ENCODE measurements around the gene CHRNB1.

CHRNB1 gene

GRCh38 chr17:7423679-7424078 lies 21.2 kb upstream of the CHRNB1 start:
- no peak overlapping the region for H3K27ac Mint-ChIP-seq
- H3K27me3 Mint-ChIP-seq: peaks cover 8% of the 10 kb centered on the region
- H3K4me1 Mint-ChIP-seq (ENCODE audit: low read depth): no peaks in the 10 kb centered on the region
- H3K9me3 Mint-ChIP-seq: no peaks in the 10 kb centered on the region
- H3K4me3 Mint-ChIP-seq: no peak overlapping the region
- intact Hi-C loops (cut with micrococcal nuclease): no loop called here
- H3K36me3 Mint-ChIP-seq (ENCODE audit: low read depth): no peaks in the 10 kb centered on the region

DNA sequence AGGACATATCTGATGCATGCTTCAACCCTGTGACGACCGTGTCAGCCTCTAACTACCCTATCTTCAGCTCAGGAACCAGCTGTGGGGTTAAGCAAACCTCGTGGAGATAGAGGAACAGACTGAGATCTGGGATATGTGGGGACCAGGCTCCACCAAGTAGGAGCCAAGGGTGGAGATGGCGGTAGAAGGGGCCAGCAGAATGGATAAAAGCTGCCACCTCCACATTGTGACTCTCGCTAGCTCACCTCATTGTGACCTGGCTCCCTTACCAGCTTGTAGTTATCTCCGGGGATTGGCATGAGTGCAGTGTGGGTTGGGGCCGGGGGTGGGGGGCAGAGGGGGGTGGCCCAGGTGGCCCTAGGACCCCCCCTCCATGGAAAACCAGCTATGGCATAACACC lies 19.5 kb upstream of the CHRNB1 start, which contains the start of gene SPEM2:
Gene SPEM2, plus strand, starts transcription at position 301 of the 400 bp plus-strand sequence. Its CDS starts 73 bp downstream, at position 374.
- intact Hi-C loops (cut with micrococcal nuclease): no loop called here
- Mint-ChIP-seq H3K4me3 (no peak within 1 kb of the TSS), H3K27me3 (peaks cover 6% of the 10 kb centered on the region), H3K36me3 (ENCODE audit: low read depth) (no peaks in the 10 kb centered on the region), H3K27ac (no peak within 1 kb of the TSS), H3K4me1 (ENCODE audit: low read depth) (no peaks in the 10 kb centered on the region), H3K9me3 (no peaks in the 10 kb centered on the region)

DNA sequence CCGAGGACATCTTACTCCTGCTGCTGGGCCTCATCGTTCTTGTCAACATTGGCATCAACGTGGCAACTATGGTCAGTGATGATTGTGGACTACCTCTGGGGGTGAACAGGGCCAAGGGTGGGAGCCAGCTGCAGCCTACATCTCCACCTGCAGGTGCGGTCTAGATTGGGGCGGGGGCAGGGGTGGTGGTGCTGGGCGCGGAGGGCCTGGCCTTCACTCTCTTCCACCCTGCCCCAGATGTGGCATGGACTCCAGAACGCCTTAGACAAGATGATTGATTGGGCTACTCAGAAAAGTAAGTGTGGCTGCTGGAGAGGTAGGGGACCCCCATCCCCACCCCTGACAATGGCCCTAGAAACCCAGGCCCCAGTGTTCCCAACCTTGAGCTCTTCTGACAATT lies 19.1 kb upstream of the CHRNB1 start:
- Mint-ChIP-seq H3K9me3 (no peaks in the 10 kb centered on the region), H3K27me3 (peaks cover 6% of the 10 kb centered on the region), H3K4me1 (ENCODE audit: low read depth) (no peaks in the 10 kb centered on the region), H3K27ac (no peak overlapping the region), H3K4me3 (no peak overlapping the region), H3K36me3 (ENCODE audit: low read depth) (no peaks in the 10 kb centered on the region)
- intact Hi-C loops (cut with micrococcal nuclease): no loop called here

- no peaks in the 10 kb centered on the region for H3K9me3 Mint-ChIP-seq
- H3K36me3 Mint-ChIP-seq (ENCODE audit: low read depth): no peaks in the 10 kb centered on the region
- no peak overlapping the region for H3K27ac Mint-ChIP-seq
- intact Hi-C loops (cut with micrococcal nuclease): no loop called here
- H3K4me3 Mint-ChIP-seq: no peak overlapping the region
- H3K27me3 Mint-ChIP-seq: peaks cover 6% of the 10 kb centered on the region
- H3K4me1 Mint-ChIP-seq (ENCODE audit: low read depth): no peaks in the 10 kb centered on the region
Measured at GRCh38 chr17:7426203-7426863, 18.5 kb upstream of the CHRNB1 start.

DNA sequence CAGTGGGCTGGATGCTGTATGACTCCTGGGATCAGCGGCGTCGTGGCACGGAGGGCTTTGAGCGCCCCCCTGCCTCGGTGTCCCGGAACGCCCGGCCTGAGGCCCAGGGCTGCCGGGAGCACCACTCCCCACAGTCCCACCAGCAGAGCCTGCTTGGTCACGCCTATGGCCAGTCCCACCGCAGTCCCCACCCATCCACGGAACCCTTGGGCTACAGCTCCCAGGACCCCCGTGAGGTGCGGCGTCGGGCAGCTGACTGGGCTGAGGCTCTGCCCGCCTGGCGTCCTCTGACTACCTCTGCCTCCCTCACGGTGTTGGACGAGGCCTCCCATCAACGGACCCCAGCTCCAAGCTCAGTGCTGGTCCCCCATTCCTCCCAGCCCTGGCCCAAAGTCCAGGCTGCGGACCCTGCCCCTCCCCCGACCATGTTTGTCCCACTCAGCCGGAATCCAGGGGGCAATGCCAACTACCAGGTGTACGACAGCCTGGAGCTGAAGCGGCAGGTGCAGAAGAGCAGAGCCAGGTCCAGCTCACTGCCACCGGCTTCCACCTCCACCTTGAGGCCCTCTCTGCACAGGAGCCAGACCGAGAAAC lies 17.9 kb upstream of the CHRNB1 start:
- Mint-ChIP-seq H3K27me3 (peaks cover 6% of the 10 kb centered on the region), H3K9me3 (no peaks in the 10 kb centered on the region), H3K36me3 (ENCODE audit: low read depth) (no peaks in the 10 kb centered on the region), H3K4me1 (ENCODE audit: low read depth) (no peaks in the 10 kb centered on the region), H3K27ac (no peak overlapping the region), H3K4me3 (no peak overlapping the region)
- intact Hi-C loops (cut with micrococcal nuclease): no loop called here

DNA sequence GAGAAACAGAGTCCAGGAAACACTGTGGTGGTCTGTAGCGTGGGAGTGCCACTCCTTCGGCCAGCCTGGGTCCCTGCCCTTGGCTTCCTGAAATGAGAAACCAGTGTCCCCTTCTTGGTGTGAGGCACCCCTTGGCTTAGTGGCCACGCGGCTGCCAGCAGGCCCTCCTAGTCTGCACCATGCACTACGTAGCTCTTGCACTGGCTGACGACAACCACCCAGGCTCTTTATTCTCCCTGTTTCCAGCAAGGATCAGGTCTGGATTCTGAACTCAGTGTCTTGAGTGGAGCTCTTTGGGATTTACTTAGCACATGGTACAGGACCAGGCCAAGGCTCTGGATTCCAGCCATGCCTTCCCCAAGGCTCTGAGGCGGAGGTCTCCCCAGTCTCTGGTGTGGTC lies 17.3 kb upstream of the CHRNB1 start:
- Mint-ChIP-seq H3K36me3 (ENCODE audit: low read depth) (no peaks in the 10 kb centered on the region), H3K4me3 (no peak overlapping the region), H3K27ac (no peak overlapping the region), H3K4me1 (ENCODE audit: low read depth) (no peaks in the 10 kb centered on the region), H3K27me3 (peaks cover 6% of the 10 kb centered on the region), H3K9me3 (no peaks in the 10 kb centered on the region)
- intact Hi-C loops (cut with micrococcal nuclease): no loop called here

GRCh38 chr17:7428557-7428956 lies 16.3 kb upstream of the CHRNB1 start, which contains the start of gene SPEM3:
Gene SPEM3, plus strand, starts transcription at chr17:7428857. Its CDS starts 46 bp downstream, at chr17:7428903.
- Mint-ChIP-seq H3K36me3 (ENCODE audit: low read depth) (no peaks in the 10 kb centered on the region), H3K27me3 (peaks cover 6% of the 10 kb centered on the region), H3K4me3 (no peak within 1 kb of the TSS), H3K27ac (no peak within 1 kb of the TSS), H3K4me1 (ENCODE audit: low read depth) (no peaks in the 10 kb centered on the region), H3K9me3 (no peaks in the 10 kb centered on the region)
- intact Hi-C loops (cut with micrococcal nuclease): no loop called here

- H3K27me3 Mint-ChIP-seq: peaks cover 6% of the 10 kb centered on the region
- H3K4me1 Mint-ChIP-seq (ENCODE audit: low read depth): no peaks in the 10 kb centered on the region
- H3K36me3 Mint-ChIP-seq (ENCODE audit: low read depth): no peaks in the 10 kb centered on the region
- intact Hi-C loops (cut with micrococcal nuclease): no loop called here
- no peak overlapping the region for H3K27ac Mint-ChIP-seq
- no peaks in the 10 kb centered on the region for H3K9me3 Mint-ChIP-seq
- H3K4me3 Mint-ChIP-seq: no peak overlapping the region
Measured at GRCh38 chr17:7429722-7430121, 15.1 kb upstream of the CHRNB1 start.

GRCh38 chr17:7431231-7431630 lies 13.6 kb upstream of the CHRNB1 start:
- Mint-ChIP-seq H3K4me3 (no peak overlapping the region), H3K27ac (no peak overlapping the region), H3K36me3 (ENCODE audit: low read depth) (peaks cover 10% of the 10 kb centered on the region), H3K27me3 (peaks cover 2% of the 10 kb centered on the region), H3K4me1 (ENCODE audit: low read depth) (peaks cover 5% of the 10 kb centered on the region), H3K9me3 (no peaks in the 10 kb centered on the region)
- intact Hi-C loops (cut with micrococcal nuclease): no loop called here

DNA sequence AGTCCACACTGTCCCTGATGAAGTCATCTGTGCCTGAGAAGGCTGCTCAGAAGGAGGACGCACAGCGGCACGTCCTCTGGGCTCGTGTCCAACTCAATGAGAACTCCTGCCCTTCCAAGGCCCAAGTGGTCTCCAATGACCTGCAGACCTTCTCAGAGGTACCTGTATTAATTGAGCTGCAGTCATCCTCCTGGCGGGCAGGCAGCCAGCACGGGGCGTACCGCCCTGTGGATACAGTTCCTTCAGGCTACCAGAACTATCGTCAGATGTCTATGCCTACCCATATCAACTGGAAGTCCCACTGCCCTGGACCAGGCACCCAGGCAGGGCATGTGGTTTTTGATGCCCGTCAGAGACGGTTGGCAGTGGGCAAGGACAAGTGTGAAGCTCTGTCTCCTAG lies 12.6 kb upstream of the CHRNB1 start:
- Mint-ChIP-seq H3K27me3 (peaks cover 2% of the 10 kb centered on the region), H3K4me1 (ENCODE audit: low read depth) (peaks cover 13% of the 10 kb centered on the region), H3K9me3 (no peaks in the 10 kb centered on the region), H3K36me3 (ENCODE audit: low read depth) (peaks cover 17% of the 10 kb centered on the region), H3K27ac (no peak overlapping the region), H3K4me3 (no peak overlapping the region)
- intact Hi-C loops (cut with micrococcal nuclease): no loop called here

DNA sequence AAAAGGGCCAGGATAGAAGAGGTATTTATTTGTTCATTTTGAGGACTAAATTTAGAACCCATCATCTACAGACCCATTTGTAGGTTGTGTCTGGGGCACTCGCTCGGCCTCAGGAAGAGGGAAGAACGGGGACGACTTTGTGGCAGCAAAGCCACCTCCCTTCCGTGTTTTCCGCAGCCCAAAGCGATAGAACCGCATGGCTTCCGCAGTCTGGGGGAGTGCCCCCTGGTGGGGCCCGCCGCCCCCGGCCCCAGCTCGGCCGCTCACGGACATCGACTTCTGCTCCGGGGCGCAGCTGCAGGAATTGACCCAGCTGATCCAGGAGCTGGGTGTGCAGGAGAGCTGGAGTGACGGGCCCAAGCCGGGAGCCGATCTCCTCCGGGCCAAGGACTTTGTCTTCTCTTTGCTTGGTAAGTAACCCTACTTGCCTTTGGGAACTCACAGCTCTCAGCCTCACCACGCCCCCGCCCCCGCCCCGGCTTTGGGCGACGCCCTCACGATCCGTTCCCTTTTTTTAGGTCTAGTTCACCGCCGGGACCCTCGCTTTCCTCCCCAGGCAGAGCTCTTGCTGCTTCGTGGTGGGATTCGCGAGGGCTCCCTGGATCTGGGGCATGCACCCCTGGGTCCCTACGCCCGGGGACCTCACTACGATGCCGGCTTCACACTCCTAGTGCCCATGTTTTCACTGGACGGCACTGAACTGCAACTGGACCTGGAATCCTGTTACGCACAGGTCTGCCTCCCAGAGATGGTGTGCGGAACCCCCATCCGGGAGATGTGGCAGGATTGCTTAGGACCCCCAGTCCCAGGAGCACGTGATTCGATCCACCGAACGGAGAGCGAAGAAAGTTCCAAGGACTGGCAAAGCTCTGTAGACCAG lies 8.9 kb upstream of the CHRNB1 start:
- peaks cover 45% of the 10 kb centered on the region for H3K4me1 Mint-ChIP-seq (ENCODE audit: low read depth)
- peak overlapping the region; percentile 86 for H3K4me3 Mint-ChIP-seq
- H3K36me3 Mint-ChIP-seq (ENCODE audit: low read depth): peaks cover 25% of the 10 kb centered on the region
- peak overlapping the region; percentile 90 for H3K27ac Mint-ChIP-seq
- H3K9me3 Mint-ChIP-seq: no peaks in the 10 kb centered on the region
- H3K27me3 Mint-ChIP-seq: peaks cover 30% of the 10 kb centered on the region
- intact Hi-C loops (cut with micrococcal nuclease): loop anchor here (1.0 to 5.0 kb wide), 4 partner anchors 32 to 125 kb away; partner anchors contain the start of genes KCTD11, POLR2A, SENP3 and TMEM256

- Mint-ChIP-seq H3K27me3 (peaks cover 38% of the 10 kb centered on the region), H3K4me1 (ENCODE audit: low read depth) (peaks cover 46% of the 10 kb centered on the region), H3K27ac (peak overlapping the region; percentile 90), H3K36me3 (ENCODE audit: low read depth) (peaks cover 25% of the 10 kb centered on the region), H3K4me3 (peak overlapping the region; percentile 86), H3K9me3 (no peaks in the 10 kb centered on the region)
- intact Hi-C loops (cut with micrococcal nuclease): loop anchor here (2.0 to 5.0 kb wide), 2 partner anchors 84 to 124 kb away; partner anchors contain the start of genes KCTD11 and SENP3
Measured at GRCh38 chr17:7436556-7437368, 8.1 kb upstream of the CHRNB1 start.

DNA sequence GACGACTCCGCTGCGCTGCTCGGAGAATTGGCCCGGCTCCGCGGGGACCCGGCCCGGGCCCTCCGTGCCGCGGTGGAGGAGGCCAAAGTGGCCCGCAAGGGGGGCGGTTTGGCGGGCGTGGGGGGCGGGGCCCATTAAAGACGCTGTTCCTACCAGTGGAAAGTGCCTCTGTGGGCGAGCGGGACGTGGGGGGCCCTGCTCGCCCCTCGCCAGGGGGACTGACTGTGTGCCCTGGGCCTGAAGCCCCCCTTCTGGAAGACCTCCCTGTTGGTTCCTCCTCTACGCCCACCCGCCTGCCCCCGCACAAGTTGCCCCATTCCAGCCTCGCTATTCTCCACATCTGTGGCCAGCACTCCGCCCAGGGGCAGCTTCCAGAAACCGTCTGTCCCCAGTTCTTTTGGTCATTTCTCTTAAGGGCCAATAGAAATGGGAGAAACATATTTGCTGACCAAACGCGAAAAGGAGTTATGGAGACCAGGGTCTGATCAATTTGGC lies 7.4 kb upstream of the CHRNB1 start:
- H3K4me1 Mint-ChIP-seq (ENCODE audit: low read depth): peaks cover 46% of the 10 kb centered on the region
- H3K27ac Mint-ChIP-seq: peak overlapping the region; percentile 53

More for the DNA sequence above, 7.4 kb upstream of the CHRNB1 start:
- peak overlapping the region; percentile 86 for H3K4me3 Mint-ChIP-seq
- peaks cover 25% of the 10 kb centered on the region for H3K36me3 Mint-ChIP-seq (ENCODE audit: low read depth)
- peaks cover 45% of the 10 kb centered on the region for H3K27me3 Mint-ChIP-seq
- H3K9me3 Mint-ChIP-seq: no peaks in the 10 kb centered on the region
- intact Hi-C loops (cut with micrococcal nuclease): loop anchor here (2.0 to 5.0 kb wide), 2 partner anchors 85 to 123 kb away; partner anchors contain the start of genes KCTD11 and SENP3

All from dendritic cell treated with granulocyte-macrophage colony-stimulating factor and Interleukin-4, amounts not matched to agents 40 ng/mL and 50 ng/mL, for 4 days (primary cell).